ENCODE measurements around the gene ADAM19. TPM values are rescaled to one million over a fixed set of nuclear protein-coding genes. Genes with fewer than 3 reads are reported as not detected.

The ADAM19 gene
- total and polyA plus RNA-seq, 4 donors: 3.1 to 17.6 (median 12.9) TPM

- WGBS, 2 donors: 73 to 86% methylated on average over 12 of the region's 12 CpGs
- no peak for DNase-seq
- Histone ChIP-seq H3K36me3 (ENCODE audit: control insufficient read depth in 4 of 4, insufficient read depth in 4 of 4, low read length in 4 of 4) (no peaks in the 10 kb centered on the region), H3K27me3 (ENCODE audit: control insufficient read depth in 3 of 3, insufficient read depth in 3 of 3, low read length in 2 of 3) (no peaks in the 10 kb centered on the region), H3K9me3 (ENCODE audit: control insufficient read depth in 4 of 4, insufficient read depth in 3 of 4, low read length in 3 of 4) (no peaks in the 10 kb centered on the region), H3K9ac (ENCODE audit: insufficient read depth in 1 of 2, low read length in 2 of 2) (no peak overlapping the region), H3K4me3 (no peak overlapping the region), H3K27ac (ENCODE audit: low read depth in 1 of 2, low read length in 1 of 2) (no peak overlapping the region), H3K4me1 (ENCODE audit: control insufficient read depth in 5 of 5, insufficient read depth in 5 of 5, low read length in 5 of 5) (no peaks in the 10 kb centered on the region)
- no peak for TF ChIP-seq CTCF (IDR thresholded peaks at IDR 0.05; ENCODE audit: control extremely low read depth, extremely low read depth)
- ATAC-seq (ENCODE audit: insufficient read depth, low FRiP score): no peak
These were observed 28.0 kb upstream of the ADAM19 start for GRCh38 chr5:157603333-157604190.

GRCh38 chr5:157602505-157602904 lies 26.9 kb upstream of the ADAM19 start:
- Histone ChIP-seq H3K27me3 (ENCODE audit: control insufficient read depth in 3 of 3, insufficient read depth in 3 of 3, low read length in 2 of 3) (no peaks in the 10 kb centered on the region), H3K36me3 (ENCODE audit: control insufficient read depth in 4 of 4, insufficient read depth in 4 of 4, low read length in 4 of 4) (no peaks in the 10 kb centered on the region), H3K9me3 (ENCODE audit: control insufficient read depth in 4 of 4, insufficient read depth in 3 of 4, low read length in 3 of 4) (no peaks in the 10 kb centered on the region), H3K9ac (ENCODE audit: insufficient read depth in 1 of 2, low read length in 2 of 2) (no peak overlapping the region), H3K27ac (ENCODE audit: low read depth in 1 of 2, low read length in 1 of 2) (no peak overlapping the region), H3K4me3 (no peak overlapping the region), H3K4me1 (ENCODE audit: control insufficient read depth in 5 of 5, insufficient read depth in 5 of 5, low read length in 5 of 5) (no peaks in the 10 kb centered on the region)
- WGBS, 2 donors: 64 to 74% methylated on average over 4 of the region's 4 CpGs
- DNase-seq: no peak
- no peak for TF ChIP-seq CTCF (IDR thresholded peaks at IDR 0.05; ENCODE audit: control extremely low read depth, extremely low read depth)
- ATAC-seq (ENCODE audit: insufficient read depth, low FRiP score): no peak

- no peaks in the 10 kb centered on the region for H3K27me3 ChIP-seq (ENCODE audit: control insufficient read depth in 3 of 3, insufficient read depth in 3 of 3, low read length in 2 of 3)
- ATAC-seq (ENCODE audit: insufficient read depth, low FRiP score) (no peak), DNase-seq (no peak)
- no peak overlapping the region for H3K27ac ChIP-seq (ENCODE audit: low read depth in 1 of 2, low read length in 1 of 2)
- no peak overlapping the region for H3K4me3 ChIP-seq
- TF ChIP-seq CTCF (IDR thresholded peaks at IDR 0.05; ENCODE audit: control extremely low read depth, extremely low read depth): no peak
- H3K9me3 ChIP-seq (ENCODE audit: control insufficient read depth in 4 of 4, insufficient read depth in 3 of 4, low read length in 3 of 4): no peaks in the 10 kb centered on the region
- no peaks in the 10 kb centered on the region for H3K36me3 ChIP-seq (ENCODE audit: control insufficient read depth in 4 of 4, insufficient read depth in 4 of 4, low read length in 4 of 4)
- H3K9ac ChIP-seq (ENCODE audit: insufficient read depth in 1 of 2, low read length in 2 of 2): no peak overlapping the region
- H3K4me1 ChIP-seq (ENCODE audit: control insufficient read depth in 5 of 5, insufficient read depth in 5 of 5, low read length in 5 of 5): no peaks in the 10 kb centered on the region
- 95 to 98% methylated on average over 1 of the region's 1 CpG for WGBS, 2 donors
These were observed 24.7 kb upstream of the ADAM19 start for GRCh38 chr5:157600252-157600651.
